Suppressor macrophage treated with lipopolysaccharide for 4 hours (primary cell): ENCODE results near the gene TPRN.
A peak's percentile ranks its signal among the peaks of the same experiment; 100 is the strongest.

ENCODE experiments used
- DNase-seq: peaks from one replicate; pipeline ENCODE4 v3.0.0-alpha.2; 2020

TPRN gene

GRCh38 chr9:137224830-137225694, 24.5 kb upstream of the TPRN start, which contains the start of gene CYSRT1:
Gene CYSRT1 (plus strand): TSS chr9:137225174. CDS start chr9:137225622, 448 bp downstream.
- DNase-seq, result no peak

GRCh38 chr9:137223078-137223970, 22.8 kb upstream of the TPRN start:
- DNase-seq, result peak; percentile 100

GRCh38 chr9:137222190-137223077, 21.9 kb upstream of the TPRN start, which contains the start of gene RNF208:
Gene RNF208 (minus strand): TSS chr9:137222240. CDS start chr9:137221212, 1,028 bp downstream.
- no peak for DNase-seq

- no peak for DNase-seq
Observed at GRCh38 chr9:137221506-137222111, 21.1 kb upstream of the TPRN start.

- no peak for DNase-seq
Observed at GRCh38 chr9:137221095-137221505, 20.6 kb upstream of the TPRN start.

GRCh38 chr9:137220317-137221094, 20.0 kb upstream of the TPRN start:
- DNase-seq, result no peak

GRCh38 chr9:137219757-137220316, 19.3 kb upstream of the TPRN start:
- no peak for DNase-seq

GRCh38 chr9:137218754-137219271, 18.3 kb upstream of the TPRN start:
- peak; percentile 46 for DNase-seq

GRCh38 chr9:137218212-137218753, 17.7 kb upstream of the TPRN start:
- DNase-seq, result no peak

GRCh38 chr9:137217276-137218211, 17.0 kb upstream of the TPRN start:
- no peak for DNase-seq

GRCh38 chr9:137216188-137216965, 15.8 kb upstream of the TPRN start:
- no peak for DNase-seq

- DNase-seq, result no peak
Observed at GRCh38 chr9:137215196-137215986, 14.8 kb upstream of the TPRN start.

GRCh38 chr9:137214620-137215019, 14.1 kb upstream of the TPRN start:
- no peak for DNase-seq

GRCh38 chr9:137213160-137214060, 12.9 kb upstream of the TPRN start:
- no peak for DNase-seq

GRCh38 chr9:137212520-137212919, 12.0 kb upstream of the TPRN start:
- no peak for DNase-seq

- DNase-seq, result no peak
Observed at GRCh38 chr9:137211532-137211931, 11.0 kb upstream of the TPRN start.
